GM18505 (cell line): Measurements from ENCODE around the gene CDC42EP2.

Experiments used
- ATAC-seq: cut with Tn5 transposase; IDR thresholded peaks from one replicate; pipeline ENCODE4 v1.9.1; 2021; ENCODE audit not compliant: unreplicated experiment
- POLR2A ChIP-seq: IDR thresholded peaks from 4 replicates; pipeline ENCODE4 v1.6.1; 2011; ENCODE audit warnings: borderline replicate concordance; ENCODE audit not compliant: insufficient read depth, insufficient read length; ENCODE audit errors: extremely low read depth

CDC42EP2 gene

DNA sequence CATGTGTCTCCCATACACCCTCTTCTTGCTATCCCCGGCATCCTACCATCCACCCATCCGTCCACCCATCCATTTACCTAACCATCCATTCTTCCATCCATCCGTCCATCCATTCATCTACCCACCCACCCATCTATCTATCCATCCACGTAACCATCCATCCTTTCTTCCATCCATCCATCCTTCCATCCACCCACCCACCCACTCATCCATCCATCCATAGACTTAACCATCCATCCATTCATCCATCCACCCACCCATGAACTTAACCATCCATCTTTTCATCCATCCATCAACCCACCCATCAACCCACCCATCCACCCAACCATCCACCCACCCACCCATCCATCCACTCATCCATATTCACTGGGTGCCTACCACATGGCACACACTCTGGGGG lies 10.6 kb upstream of the CDC42EP2 start:
- ATAC-seq = no peak
- no peak for TF ChIP-seq POLR2A

DNA sequence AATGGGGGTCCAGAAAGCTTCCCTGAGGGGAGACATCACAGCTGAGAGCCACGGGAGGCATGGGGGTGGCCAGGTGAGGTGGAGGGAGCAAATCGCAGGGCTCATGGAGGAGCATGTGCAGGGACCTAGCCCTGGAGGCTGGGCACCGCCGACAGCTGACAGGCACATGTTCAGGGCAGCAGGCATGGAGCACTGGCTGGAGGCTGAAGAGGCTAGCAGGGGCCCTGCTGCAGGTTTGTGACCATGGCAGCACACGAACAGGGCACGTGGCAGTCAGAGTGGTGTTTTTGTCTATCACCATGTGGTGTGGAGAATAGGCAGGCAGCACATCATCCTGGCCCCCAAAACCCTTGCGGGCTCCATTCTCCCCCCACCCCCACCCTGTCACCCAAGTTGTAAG lies 10.1 kb upstream of the CDC42EP2 start:
- no peak for ATAC-seq
- TF ChIP-seq POLR2A = no peak

DNA sequence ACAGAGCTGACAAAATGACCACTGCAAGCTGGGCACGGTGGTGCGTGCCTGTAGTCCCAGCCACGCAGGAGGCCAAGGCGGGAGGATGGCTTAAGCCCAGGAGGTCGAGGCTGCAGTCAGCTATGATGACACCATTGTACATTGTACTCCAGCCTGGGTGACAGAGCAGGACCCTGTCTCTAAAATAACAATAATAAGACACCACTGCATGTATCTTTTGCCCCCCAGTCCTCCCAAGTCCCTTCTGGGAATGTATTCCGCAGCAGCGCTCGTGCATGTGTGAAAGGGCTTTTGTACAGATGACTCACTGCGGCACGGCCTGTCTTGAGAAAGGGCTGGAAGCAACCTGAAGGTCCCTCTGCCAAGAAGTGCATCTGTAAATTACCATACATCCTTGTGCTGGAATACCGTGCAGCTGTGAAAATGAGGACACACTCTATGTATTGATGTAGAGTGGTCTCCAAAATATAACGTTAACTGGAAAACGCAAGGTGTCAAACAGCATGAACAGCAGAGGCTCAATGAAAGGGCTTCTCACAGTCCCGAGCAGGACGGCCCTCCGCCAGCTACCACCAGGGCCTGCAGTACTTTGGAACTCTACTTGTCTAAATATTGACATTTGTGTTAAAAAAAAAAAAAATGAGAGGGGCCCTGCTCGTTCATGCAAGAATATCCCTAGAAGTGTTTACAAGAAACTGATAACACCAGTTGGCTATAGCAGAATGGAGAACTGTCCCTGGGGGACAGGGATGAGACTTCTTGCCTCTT lies 9.0 kb upstream of the CDC42EP2 start:
- no peak for ATAC-seq
- TF ChIP-seq POLR2A = no peak

DNA sequence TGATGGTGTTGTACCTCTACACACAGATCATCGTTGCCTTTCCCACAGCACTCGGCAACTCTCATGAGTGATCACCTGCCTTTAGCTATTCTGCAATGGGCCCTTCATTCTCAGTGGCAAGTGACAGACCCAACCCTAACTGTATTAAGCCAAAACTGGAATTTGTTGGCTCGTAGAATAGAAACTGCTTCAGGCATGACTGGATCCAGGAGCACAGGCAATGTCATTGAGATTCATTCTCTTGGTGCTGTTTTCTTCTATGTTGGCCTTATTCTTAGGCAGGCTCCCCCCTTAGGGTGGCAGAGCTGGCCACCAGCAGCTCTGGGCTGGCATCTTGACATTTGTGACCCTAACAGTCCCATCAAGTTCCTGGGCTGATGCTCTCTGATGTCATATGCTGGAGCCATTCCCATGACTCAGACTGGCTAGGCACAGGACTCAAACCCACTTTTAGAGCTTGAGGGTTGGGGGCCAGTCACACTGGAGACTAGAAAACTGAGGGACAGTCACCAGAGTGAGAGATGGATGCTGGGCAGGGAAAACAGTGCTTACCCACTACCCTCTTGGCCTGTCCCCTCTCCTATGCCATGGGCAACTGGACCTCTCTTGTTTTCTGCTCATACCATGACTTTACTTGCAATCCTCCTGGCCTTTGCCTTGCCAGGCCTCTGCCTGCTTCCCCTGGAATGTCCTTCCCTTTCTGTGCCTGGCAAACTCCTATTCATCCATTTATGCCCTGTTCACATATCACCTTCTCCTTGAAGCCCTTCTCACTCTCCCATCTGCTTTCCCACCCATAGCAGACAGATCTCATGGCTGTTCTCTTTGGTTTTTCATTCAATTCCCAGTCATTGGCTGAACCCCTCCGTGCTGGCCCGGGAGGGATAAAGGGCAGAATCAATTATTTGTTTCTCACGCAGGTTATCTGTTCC lies 7.1 kb upstream of the CDC42EP2 start:
- no peak for TF ChIP-seq POLR2A
- ATAC-seq = no peak

DNA sequence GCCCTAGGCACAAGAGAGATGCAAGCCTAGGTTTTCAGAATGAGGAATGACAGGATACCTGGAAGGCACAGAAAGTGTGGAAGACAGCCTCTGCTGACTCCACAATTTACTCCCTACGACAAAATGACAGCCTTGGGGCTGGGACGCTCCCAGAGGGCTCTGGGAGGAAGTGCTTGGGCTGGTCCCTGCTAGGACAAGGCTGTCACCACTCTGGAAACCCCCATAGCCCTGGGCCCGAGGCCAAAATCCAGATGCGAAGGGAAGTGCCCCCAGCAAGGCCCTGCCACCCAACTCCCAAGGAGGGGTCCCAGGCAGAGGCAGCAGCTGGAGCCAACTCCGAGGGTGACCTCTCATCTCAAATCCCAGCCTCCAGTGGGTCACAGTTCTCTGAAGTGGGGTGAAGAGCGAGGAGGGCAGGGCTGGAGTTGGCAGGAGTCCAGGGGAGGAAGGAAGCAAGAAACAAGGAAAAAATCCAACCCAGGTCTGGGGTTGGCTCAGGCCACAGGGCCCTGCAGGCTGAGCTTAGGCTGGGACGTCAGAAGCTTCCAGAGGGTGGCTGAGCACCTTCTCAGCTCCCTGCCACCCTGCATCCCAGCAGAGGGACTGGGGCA lies 6.3 kb upstream of the CDC42EP2 start:
- ATAC-seq = no peak

DNA sequence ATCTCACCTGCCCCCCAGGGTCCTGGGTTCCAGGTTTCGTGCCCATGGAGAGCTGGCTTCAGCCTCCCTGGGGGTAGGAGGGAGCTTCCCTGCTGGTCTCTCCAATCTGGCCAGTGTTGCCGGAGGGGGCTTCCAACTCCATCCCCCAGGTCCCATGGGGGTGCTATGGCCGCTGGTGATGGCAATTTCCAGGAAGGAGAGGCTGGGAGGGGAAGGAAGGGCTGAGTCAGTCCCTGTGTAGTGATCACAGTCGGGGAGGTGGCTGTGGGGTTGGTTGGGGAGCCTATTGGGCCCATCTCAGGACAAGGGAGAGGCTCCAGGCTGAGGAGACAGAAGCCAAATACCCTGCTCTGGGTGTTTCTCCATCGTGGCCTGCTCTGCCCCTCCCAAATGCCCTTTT lies 5.7 kb upstream of the CDC42EP2 start:
- TF ChIP-seq POLR2A = no peak
- ATAC-seq = no peak

More for the DNA sequence above, 6.3 kb upstream of the CDC42EP2 start:
- no peak for TF ChIP-seq POLR2A

DNA sequence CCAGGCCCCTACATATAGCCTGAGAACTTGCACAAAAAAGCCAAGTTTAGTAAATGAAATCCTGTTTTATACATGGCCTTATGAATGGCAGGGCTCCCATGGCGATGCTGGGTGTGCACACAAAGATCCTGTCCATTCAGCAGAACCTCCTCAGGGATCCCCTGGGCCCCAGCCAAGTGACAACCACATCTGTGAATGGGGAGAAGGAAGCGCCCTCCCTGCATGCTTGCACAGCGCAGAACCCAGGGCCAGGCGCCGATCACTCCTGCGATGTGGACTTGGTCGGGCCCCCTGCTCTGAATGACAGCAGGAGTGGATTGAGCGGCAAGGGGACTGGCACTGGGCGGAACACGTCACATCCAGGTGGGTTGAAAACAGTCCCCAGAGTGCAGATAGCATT lies 4.5 kb upstream of the CDC42EP2 start:
- ATAC-seq = no peak

DNA sequence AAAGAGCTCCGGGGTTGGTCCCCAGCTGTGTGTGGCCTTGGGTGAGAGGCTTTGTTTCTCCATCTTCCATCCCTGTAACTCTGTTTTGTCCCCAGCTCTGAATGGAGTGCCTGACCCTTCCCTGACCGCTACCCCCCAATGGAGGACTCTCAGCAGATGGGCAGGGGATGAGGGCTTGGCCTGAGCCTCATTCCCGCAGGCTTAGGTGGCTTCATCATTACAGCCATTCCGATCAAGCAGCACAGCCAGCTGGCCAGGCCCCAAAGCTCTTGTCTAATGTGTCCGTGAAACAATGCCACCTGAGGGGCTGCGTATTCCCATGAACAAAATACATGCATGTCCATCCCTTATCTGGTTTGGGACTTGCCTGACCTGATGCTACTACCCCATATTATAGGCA lies 3.9 kb upstream of the CDC42EP2 start:
- no peak for TF ChIP-seq POLR2A
- no peak for ATAC-seq

More for the DNA sequence above, 4.5 kb upstream of the CDC42EP2 start:
- no peak for TF ChIP-seq POLR2A

DNA sequence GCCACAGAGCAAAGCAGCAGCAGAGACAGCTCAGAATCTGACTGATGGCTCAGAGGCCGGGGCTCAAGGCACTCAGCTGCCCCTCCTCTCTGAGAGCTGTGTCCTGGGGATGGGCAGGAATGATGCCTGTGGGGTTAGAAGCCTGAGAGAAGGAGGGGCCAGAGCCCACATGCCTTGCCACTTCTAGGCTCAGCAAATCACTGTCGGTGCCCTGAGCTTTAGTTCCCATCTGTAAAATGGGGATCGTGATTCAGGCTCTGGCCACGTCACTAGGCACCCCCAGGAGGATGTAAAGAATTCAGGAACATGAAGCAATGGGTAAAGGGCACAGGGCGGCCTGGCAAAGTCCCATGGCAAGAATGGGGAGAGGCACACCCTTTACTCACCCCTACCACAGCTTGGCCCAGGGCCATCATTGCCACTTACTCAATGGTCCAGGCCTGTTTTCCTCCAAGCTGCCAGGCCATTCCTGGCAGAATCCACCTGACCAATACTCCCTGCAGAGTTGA lies 3.4 kb upstream of the CDC42EP2 start:
- ATAC-seq = no peak
- TF ChIP-seq POLR2A = no peak

DNA sequence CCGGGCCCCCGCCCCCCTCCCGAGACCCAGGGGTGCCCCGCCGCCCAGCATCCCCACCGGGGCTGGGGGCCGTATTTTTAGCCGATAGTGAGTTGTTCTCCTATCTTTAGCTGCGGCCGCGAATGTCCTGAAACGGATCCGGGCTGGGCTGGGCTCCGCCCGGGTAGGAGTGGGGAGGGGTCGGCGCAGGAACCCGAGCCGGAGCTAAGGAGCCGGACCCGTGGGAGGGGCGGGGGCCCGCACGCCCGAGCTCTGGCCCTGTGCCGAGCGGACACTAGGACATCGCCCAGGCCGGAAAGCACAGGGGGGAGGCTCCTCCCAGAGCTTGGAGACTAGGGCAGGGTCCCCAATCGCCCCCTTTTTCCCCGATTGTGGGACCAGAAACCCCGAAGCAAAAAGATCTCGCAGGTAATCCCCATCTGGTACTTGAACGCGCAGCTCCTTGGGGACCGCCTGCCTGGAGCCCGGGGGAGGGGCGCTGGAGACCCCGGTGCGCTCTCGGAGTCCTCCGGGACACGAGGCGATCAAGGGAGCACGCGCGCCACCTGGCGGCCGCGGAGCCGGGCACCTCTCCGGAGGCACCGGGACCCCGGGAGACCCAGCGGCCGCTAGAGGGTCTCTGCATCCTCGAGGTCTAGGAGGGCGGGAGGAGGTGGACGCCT lies 669 bp downstream of the CDC42EP2 start:
- TF ChIP-seq POLR2A = no peak
- peak; percentile 55 for ATAC-seq

DNA sequence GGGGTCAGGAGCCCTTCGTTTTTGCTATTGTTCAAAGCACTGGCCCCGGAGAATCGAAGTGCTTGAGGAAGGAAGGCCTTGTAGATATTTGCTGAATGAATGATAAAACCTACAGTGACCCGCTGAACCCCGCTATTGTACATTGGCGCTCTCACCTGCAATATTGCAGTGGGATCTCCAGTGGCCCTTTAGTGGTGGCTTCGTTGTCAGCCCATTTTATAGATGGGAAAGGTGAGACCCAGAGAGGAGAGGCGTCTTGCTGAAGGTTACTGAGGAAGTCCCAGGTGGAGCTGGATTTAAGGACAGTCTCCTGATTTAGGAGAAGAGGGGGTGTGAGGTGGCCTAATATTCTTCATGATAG lies 1.2 kb downstream of the CDC42EP2 start:
- no peak for ATAC-seq

DNA sequence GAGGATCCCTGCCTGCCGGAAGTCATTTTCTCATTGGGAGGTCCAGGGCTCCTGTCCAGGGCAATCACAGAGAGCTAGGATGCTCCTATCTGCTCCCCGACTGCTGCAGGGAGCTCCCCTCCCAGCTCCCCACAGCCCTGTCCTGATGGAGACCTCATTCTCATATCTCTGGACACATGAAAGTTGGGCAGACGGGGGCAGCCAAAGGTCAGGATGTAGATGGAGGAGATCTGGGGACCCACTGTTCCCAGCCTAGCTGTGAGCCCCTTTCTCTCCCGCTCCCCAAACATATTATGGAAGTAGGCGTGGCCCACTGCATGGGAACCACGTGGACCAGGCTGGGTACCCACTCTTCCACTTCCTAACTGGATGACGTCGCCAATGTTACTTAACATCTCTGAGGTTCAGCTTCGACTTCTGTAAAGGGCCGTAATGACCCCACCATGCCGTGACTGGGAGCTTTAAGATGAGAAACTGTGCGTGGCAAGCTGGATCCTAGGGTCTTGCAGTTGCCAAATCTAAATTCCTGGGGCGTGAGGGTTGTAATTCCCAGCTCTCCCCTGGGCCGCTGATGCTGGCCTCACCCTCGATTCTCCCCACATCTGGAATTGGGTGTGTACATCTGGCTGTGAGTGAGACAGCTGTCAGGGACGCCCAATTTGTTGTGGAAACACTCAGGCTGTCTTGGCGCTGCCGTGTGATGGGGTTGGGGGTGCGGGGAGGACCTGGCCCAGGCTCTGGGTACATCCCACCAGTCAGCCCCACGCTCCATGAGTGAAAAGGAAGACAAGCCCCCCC lies 1.8 kb downstream of the CDC42EP2 start:
- no peak for ATAC-seq
- TF ChIP-seq POLR2A = no peak

More for the DNA sequence above, 1.2 kb downstream of the CDC42EP2 start:
- TF ChIP-seq POLR2A = no peak
